Measurements from ENCODE around the gene SPSB4. TPM values are rescaled to one million over a fixed set of nuclear protein-coding genes. Genes with fewer than 3 reads are reported as not detected.

The SPSB4 gene
- total and polyA plus RNA-seq, 2 of the 13 experiments (the other 11 are each of a cell fraction or from before 2014, with no cell fraction given), result not detected

DNA sequence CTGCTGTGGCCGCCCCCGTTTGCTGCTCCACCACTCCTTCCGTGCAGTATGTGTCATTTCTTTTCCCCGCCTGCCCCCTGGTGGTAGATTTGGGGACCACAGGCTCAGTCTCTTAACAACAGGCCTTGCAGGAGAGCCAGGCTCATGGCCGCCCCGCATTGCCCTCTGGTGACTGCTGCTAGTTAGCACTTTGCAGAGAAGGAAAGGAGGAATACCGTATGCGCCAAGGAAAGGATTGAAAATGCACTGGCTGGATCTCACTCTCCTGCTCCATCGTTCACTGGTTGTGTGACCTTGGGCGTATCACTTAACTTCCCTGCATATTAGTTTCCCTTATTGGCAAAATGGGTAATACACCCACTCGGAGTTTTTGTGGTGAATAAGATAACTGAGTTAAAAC lies 141.2 kb downstream of the SPSB4 start (continued):
- TF ChIP-seq, protein P1, sequence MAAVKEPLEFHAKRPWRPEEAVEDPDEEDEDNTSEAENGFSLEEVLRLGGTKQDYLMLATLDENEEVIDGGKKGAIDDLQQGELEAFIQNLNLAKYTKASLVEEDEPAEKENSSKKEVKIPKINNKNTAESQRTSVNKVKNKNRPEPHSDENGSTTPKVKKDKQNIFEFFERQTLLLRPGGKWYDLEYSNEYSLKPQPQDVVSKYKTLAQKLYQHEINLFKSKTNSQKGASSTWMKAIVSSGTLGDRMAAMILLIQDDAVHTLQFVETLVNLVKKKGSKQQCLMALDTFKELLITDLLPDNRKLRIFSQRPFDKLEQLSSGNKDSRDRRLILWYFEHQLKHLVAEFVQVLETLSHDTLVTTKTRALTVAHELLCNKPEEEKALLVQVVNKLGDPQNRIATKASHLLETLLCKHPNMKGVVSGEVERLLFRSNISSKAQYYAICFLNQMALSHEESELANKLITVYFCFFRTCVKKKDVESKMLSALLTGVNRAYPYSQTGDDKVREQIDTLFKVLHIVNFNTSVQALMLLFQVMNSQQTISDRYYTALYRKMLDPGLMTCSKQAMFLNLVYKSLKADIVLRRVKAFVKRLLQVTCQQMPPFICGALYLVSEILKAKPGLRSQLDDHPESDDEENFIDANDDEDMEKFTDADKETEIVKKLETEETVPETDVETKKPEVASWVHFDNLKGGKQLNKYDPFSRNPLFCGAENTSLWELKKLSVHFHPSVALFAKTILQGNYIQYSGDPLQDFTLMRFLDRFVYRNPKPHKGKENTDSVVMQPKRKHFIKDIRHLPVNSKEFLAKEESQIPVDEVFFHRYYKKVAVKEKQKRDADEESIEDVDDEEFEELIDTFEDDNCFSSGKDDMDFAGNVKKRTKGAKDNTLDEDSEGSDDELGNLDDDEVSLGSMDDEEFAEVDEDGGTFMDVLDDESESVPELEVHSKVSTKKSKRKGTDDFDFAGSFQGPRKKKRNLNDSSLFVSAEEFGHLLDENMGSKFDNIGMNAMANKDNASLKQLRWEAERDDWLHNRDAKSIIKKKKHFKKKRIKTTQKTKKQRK (IDR thresholded peaks at IDR 0.05; ENCODE audit: low read length), result no peak
- TF ChIP-seq NCOA1 (CRISPR knock-in tag; IDR thresholded peaks at IDR 0.05) (no peak), ZNF138 (CRISPR knock-in tag; IDR thresholded peaks at IDR 0.05; ENCODE audit: low read depth) (no peak), POLR2AphosphoS2 (IDR thresholded peaks at IDR 0.05; ENCODE audit: low read depth, low read length) (no peak), ZNF382 (CRISPR knock-in tag; IDR thresholded peaks at IDR 0.05; ENCODE audit: borderline replicate concordance) (no peak), TAF15 (IDR thresholded peaks at IDR 0.05; ENCODE audit: low read depth, low read length, poor library complexity, severe bottlenecking) (no peak), CENPX (CRISPR knock-in tag; IDR thresholded peaks at IDR 0.05) (no peak), ZMYM3 (CRISPR knock-in tag; IDR thresholded peaks at IDR 0.05) (no peak), ZNF30 (CRISPR knock-in tag; IDR thresholded peaks at IDR 0.05) (no peak), ZNF331 (CRISPR knock-in tag; IDR thresholded peaks at IDR 0.05) (0 out of 2 replicates have a peak, but pooled peaks have one; percentile 41), RNF2 (conservative IDR thresholded peaks at IDR 0.05; ENCODE audit: low read depth) (no peak), IRF2 (CRISPR knock-in tag; IDR thresholded peaks at IDR 0.05) (peak; percentile 54; the same call in 1 of the 2 replicates), NR2F6 (IDR thresholded peaks at IDR 0.05) (no peak), NR2F6 (CRISPR knock-in tag; IDR thresholded peaks at IDR 0.05) (peak; percentile 27; the same call in 1 of the 2 replicates), ATF7 (IDR thresholded peaks at IDR 0.05) (no peak), ATF7 (CRISPR knock-in tag; IDR thresholded peaks at IDR 0.05) (no peak), CBX5 (CRISPR knock-in tag; IDR thresholded peaks at IDR 0.05; ENCODE audit: borderline replicate concordance) (peak; percentile 66; the same call in 1 of the 2 replicates), CHD4 (IDR thresholded peaks at IDR 0.05; ENCODE audit: borderline replicate concordance, low read length) (no peak), ZSCAN9 (CRISPR knock-in tag; IDR thresholded peaks at IDR 0.05; ENCODE audit: borderline replicate concordance) (no peak), SP2 (CRISPR knock-in tag; IDR thresholded peaks at IDR 0.05) (no peak), NCOA2 (CRISPR knock-in tag; IDR thresholded peaks at IDR 0.05) (0 out of 2 replicates have a peak, but pooled peaks have one; percentile 15), KAT2B (IDR thresholded peaks at IDR 0.05; ENCODE audit: borderline replicate concordance, low read depth, low read length) (no peak), RFX3 (CRISPR knock-in tag; IDR thresholded peaks at IDR 0.05) (no peak), PCBP2 (optimal IDR thresholded peaks at IDR 0.05; ENCODE audit: low read depth, low read length, poor library complexity, severe bottlenecking) (no peak)
- TF ChIP-seq, protein P2, sequence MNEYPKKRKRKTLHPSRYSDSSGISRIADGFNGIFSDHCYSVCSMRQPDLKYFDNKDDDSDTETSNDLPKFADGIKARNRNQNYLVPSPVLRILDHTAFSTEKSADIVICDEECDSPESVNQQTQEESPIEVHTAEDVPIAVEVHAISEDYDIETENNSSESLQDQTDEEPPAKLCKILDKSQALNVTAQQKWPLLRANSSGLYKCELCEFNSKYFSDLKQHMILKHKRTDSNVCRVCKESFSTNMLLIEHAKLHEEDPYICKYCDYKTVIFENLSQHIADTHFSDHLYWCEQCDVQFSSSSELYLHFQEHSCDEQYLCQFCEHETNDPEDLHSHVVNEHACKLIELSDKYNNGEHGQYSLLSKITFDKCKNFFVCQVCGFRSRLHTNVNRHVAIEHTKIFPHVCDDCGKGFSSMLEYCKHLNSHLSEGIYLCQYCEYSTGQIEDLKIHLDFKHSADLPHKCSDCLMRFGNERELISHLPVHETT (CRISPR knock-in tag; conservative IDR thresholded peaks at IDR 0.05), result no peak
- TF ChIP-seq, protein P3, sequence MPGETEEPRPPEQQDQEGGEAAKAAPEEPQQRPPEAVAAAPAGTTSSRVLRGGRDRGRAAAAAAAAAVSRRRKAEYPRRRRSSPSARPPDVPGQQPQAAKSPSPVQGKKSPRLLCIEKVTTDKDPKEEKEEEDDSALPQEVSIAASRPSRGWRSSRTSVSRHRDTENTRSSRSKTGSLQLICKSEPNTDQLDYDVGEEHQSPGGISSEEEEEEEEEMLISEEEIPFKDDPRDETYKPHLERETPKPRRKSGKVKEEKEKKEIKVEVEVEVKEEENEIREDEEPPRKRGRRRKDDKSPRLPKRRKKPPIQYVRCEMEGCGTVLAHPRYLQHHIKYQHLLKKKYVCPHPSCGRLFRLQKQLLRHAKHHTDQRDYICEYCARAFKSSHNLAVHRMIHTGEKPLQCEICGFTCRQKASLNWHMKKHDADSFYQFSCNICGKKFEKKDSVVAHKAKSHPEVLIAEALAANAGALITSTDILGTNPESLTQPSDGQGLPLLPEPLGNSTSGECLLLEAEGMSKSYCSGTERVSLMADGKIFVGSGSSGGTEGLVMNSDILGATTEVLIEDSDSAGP (CRISPR knock-in tag; IDR thresholded peaks at IDR 0.05; ENCODE audit: borderline replicate concordance), result peak; percentile 37; the same call in 1 of the 2 replicates
- TF ChIP-seq, protein P4, sequence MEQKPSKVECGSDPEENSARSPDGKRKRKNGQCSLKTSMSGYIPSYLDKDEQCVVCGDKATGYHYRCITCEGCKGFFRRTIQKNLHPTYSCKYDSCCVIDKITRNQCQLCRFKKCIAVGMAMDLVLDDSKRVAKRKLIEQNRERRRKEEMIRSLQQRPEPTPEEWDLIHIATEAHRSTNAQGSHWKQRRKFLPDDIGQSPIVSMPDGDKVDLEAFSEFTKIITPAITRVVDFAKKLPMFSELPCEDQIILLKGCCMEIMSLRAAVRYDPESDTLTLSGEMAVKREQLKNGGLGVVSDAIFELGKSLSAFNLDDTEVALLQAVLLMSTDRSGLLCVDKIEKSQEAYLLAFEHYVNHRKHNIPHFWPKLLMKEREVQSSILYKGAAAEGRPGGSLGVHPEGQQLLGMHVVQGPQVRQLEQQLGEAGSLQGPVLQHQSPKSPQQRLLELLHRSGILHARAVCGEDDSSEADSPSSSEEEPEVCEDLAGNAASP (CRISPR knock-in tag; IDR thresholded peaks at IDR 0.05; ENCODE audit: borderline replicate concordance), result no peak
